ENCODE data around the gene SSC4D. TPM values are rescaled to one million over a fixed set of nuclear protein-coding genes. Genes with fewer than 3 reads are reported as not detected.

Gene SSC4D
- total and polyA plus RNA-seq, 9 of the 15 experiments (the other 6 are each of a cell fraction or from before 2014, with no cell fraction given): 0.06 to 1.1 (median 0.85) TPM; not detected in 1

GRCh38 chr7:76428868-76429805 lies 19.6 kb upstream of the SSC4D start (continued):
- TF ChIP-seq NR2C2 (CRISPR knock-in tag; IDR thresholded peaks at IDR 0.05): no peak
- peak; percentile 60; the same call in 1 of the 2 replicates for TF ChIP-seq NR2C2 (tag; IDR thresholded peaks at IDR 0.05)
- no peak for TF ChIP-seq PBX2 (CRISPR knock-in tag; IDR thresholded peaks at IDR 0.05; ENCODE audit: low read depth)
- TF ChIP-seq PBX2 (tag; conservative IDR thresholded peaks at IDR 0.05; ENCODE audit: low read depth): no peak
- no peak for TF ChIP-seq STAG1 (CRISPR knock-in tag; IDR thresholded peaks at IDR 0.05; ENCODE audit: borderline replicate concordance)
- peak; percentile 59 for TF ChIP-seq FOSL1 (tag; conservative IDR thresholded peaks at IDR 0.05)
- no peak for TF ChIP-seq RFX7 (CRISPR knock-in tag; IDR thresholded peaks at IDR 0.05)
- TF ChIP-seq POLR3A (IDR thresholded peaks at IDR 0.05; ENCODE audit: borderline replicate concordance, extremely low read depth, insufficient read depth, insufficient read length): peak; percentile 54
- no peak for TF ChIP-seq MEF2D (tag; conservative IDR thresholded peaks at IDR 0.05; ENCODE audit: low read depth)
- TF ChIP-seq KAT7 (CRISPR knock-in tag; IDR thresholded peaks at IDR 0.05; ENCODE audit: borderline replicate concordance): no peak
- TF ChIP-seq SNIP1 (IDR thresholded peaks at IDR 0.05; ENCODE audit: low read depth): no peak
- no peak for TF ChIP-seq SLC30A9 (CRISPR knock-in tag; IDR thresholded peaks at IDR 0.05)
- TF ChIP-seq SMAD3 (CRISPR knock-in tag; conservative IDR thresholded peaks at IDR 0.05): peak; percentile 42; the same call in 1 of the 2 replicates
- peak; percentile 62; the same call in 1 of the 2 replicates for TF ChIP-seq MYC (IDR thresholded peaks at IDR 0.05; ENCODE audit: low read depth, low read length)
- no peak for TF ChIP-seq MYC (CRISPR knock-in tag; IDR thresholded peaks at IDR 0.05; ENCODE audit: borderline replicate concordance, low read depth)
- 0 out of 2 replicates have a peak, but pooled peaks have one; percentile 12 for TF ChIP-seq GATA2 (CRISPR knock-in tag; IDR thresholded peaks at IDR 0.05)
- TF ChIP-seq, protein P1, sequence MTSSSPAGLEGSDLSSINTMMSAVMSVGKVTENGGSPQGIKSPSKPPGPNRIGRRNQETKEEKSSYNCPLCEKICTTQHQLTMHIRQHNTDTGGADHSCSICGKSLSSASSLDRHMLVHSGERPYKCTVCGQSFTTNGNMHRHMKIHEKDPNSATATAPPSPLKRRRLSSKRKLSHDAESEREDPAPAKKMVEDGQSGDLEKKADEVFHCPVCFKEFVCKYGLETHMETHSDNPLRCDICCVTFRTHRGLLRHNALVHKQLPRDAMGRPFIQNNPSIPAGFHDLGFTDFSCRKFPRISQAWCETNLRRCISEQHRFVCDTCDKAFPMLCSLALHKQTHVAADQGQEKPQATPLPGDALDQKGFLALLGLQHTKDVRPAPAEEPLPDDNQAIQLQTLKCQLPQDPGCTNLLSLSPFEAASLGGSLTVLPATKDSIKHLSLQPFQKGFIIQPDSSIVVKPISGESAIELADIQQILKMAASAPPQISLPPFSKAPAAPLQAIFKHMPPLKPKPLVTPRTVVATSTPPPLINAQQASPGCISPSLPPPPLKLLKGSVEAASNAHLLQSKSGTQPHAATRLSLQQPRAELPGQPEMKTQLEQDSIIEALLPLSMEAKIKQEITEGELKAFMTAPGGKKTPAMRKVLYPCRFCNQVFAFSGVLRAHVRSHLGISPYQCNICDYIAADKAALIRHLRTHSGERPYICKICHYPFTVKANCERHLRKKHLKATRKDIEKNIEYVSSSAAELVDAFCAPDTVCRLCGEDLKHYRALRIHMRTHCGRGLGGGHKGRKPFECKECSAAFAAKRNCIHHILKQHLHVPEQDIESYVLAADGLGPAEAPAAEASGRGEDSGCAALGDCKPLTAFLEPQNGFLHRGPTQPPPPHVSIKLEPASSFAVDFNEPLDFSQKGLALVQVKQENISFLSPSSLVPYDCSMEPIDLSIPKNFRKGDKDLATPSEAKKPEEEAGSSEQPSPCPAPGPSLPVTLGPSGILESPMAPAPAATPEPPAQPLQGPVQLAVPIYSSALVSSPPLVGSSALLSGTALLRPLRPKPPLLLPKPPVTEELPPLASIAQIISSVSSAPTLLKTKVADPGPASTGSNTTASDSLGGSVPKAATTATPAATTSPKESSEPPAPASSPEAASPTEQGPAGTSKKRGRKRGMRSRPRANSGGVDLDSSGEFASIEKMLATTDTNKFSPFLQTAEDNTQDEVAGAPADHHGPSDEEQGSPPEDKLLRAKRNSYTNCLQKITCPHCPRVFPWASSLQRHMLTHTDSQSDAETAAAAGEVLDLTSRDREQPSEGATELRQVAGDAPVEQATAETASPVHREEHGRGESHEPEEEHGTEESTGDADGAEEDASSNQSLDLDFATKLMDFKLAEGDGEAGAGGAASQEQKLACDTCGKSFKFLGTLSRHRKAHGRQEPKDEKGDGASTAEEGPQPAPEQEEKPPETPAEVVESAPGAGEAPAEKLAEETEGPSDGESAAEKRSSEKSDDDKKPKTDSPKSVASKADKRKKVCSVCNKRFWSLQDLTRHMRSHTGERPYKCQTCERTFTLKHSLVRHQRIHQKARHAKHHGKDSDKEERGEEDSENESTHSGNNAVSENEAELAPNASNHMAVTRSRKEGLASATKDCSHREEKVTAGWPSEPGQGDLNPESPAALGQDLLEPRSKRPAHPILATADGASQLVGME (CRISPR knock-in tag; IDR thresholded peaks at IDR 0.05): no peak

Data from K562 (cell line).